SK-N-SH treated with all-trans-retinoic acid at 6 μM for 48 hours (cell line): ENCODE measurements around the gene RPL37.

Source experiments
- ATAC-seq: fragments of 200-7000 bp; cut with Tn5 transposase; 3 replicates; pipeline ENCODE4 v1.9.1; 2020; ENCODE audit warnings: mild to moderate bottlenecking, moderate library complexity
- BACH2 ChIP-seq: fragments of 250-450 bp; sonication (Bioruptor Pico); IDR thresholded peaks from 2 replicates; pipeline ENCODE4 v1.9.0; 2021; ENCODE audit warnings: mild to moderate bottlenecking, borderline replicate concordance
- CSDC2 ChIP-seq: fragments of 250-450 bp; sonication (Bioruptor Pico); IDR thresholded peaks from 2 replicates; pipeline ENCODE4 v1.5.0; 2020; ENCODE audit warnings: mild to moderate bottlenecking, moderate library complexity
- ESRRG ChIP-seq: fragments of 250-450 bp; sonication (Bioruptor Pico); IDR thresholded peaks from 2 replicates; pipeline ENCODE4 v1.6.1; 2021; ENCODE audit warnings: mild to moderate bottlenecking
- GLIS3 ChIP-seq: fragments of 250-450 bp; sonication (Bioruptor Pico); IDR thresholded peaks from 2 replicates; pipeline ENCODE4 v1.5.0; 2020; ENCODE audit warnings: mild to moderate bottlenecking, moderate library complexity
- ISL1 ChIP-seq: fragments of 250-450 bp; sonication (Bioruptor Pico); IDR thresholded peaks from 2 replicates; pipeline ENCODE4 v2.1.2; 2022; ENCODE audit warnings: mild to moderate bottlenecking, moderate library complexity
- OSR1 ChIP-seq: fragments of 250-450 bp; sonication (Bioruptor Pico); IDR thresholded peaks from 2 replicates; pipeline ENCODE4 v1.8.0; 2022; ENCODE audit warnings: moderate library complexity, mild to moderate bottlenecking, inconsistent platforms
- RARB ChIP-seq: fragments of 250-450 bp; sonication (Bioruptor Pico); IDR thresholded peaks from 2 replicates; pipeline ENCODE4 v1.8.0; 2021; ENCODE audit warnings: mild to moderate bottlenecking, moderate library complexity
- SNAI2 ChIP-seq: fragments of 250-450 bp; sonication (Bioruptor Pico); IDR thresholded peaks from 2 replicates; pipeline ENCODE4 v1.5.0; 2020; ENCODE audit warnings: mild to moderate bottlenecking, moderate library complexity
- TCF4 ChIP-seq: fragments of 250-450 bp; sonication (Bioruptor Pico); IDR thresholded peaks from 2 replicates; pipeline ENCODE4 v1.8.0; 2021; ENCODE audit warnings: mild to moderate bottlenecking, moderate library complexity, borderline replicate concordance
- ZC3H10 ChIP-seq: fragments of 250-450 bp; sonication (Bioruptor Pico); IDR thresholded peaks from 2 replicates; pipeline ENCODE4 v1.5.1; 2021; ENCODE audit warnings: mild to moderate bottlenecking, moderate library complexity
- ZFP3 ChIP-seq: fragments of 250-450 bp; sonication (Bioruptor Pico); IDR thresholded peaks from 2 replicates; pipeline ENCODE4 v1.5.0; 2020; ENCODE audit warnings: mild to moderate bottlenecking, moderate library complexity
- ZFP30 ChIP-seq: fragments of 450-650 bp; formaldehyde crosslinking; IDR thresholded peaks from 2 replicates; pipeline ENCODE4 v1.5.0; 2022; ENCODE audit warnings: mild to moderate bottlenecking, moderate library complexity
- ZNF565 ChIP-seq: fragments of 450-650 bp; formaldehyde crosslinking; conservative IDR thresholded peaks from 2 replicates; pipeline ENCODE4 v1.5.0; 2020; ENCODE audit warnings: low read depth, mild to moderate bottlenecking, moderate library complexity
- ZNF8 ChIP-seq: fragments of 450-650 bp; formaldehyde crosslinking; IDR thresholded peaks from 2 replicates; pipeline ENCODE4 v1.5.0; 2020; ENCODE audit warnings: mild to moderate bottlenecking, moderate library complexity
- TF ChIP-seq, protein P1 (sequence below): fragments of 250-450 bp; sonication (Bioruptor Pico); IDR thresholded peaks from 2 replicates; pipeline ENCODE4 v1.5.1; 2020; ENCODE audit warnings: low read depth, mild to moderate bottlenecking, moderate library complexity
- TF ChIP-seq, protein P2 (sequence below): fragments of 250-450 bp; sonication (Bioruptor Pico); IDR thresholded peaks from 2 replicates; pipeline ENCODE4 v1.5.0; 2020; ENCODE audit warnings: mild to moderate bottlenecking, moderate library complexity
- TF ChIP-seq, protein P3 (sequence below): fragments of 250-450 bp; sonication (Bioruptor Pico); IDR thresholded peaks from 2 replicates; pipeline ENCODE4 v1.8.0; 2020; ENCODE audit warnings: mild to moderate bottlenecking, moderate library complexity, borderline replicate concordance
- TF ChIP-seq, protein P4 (sequence below): fragments of 250-450 bp; sonication (Bioruptor Pico); IDR thresholded peaks from 2 replicates; pipeline ENCODE4 v1.8.0; 2021; ENCODE audit warnings: low read depth, mild to moderate bottlenecking, moderate library complexity, borderline replicate concordance
- TF ChIP-seq, protein P5 (sequence below): fragments of 250-450 bp; sonication (Bioruptor Pico); IDR thresholded peaks from 2 replicates; pipeline ENCODE4 v1.5.1; 2021; ENCODE audit warnings: mild to moderate bottlenecking, moderate library complexity

Gene RPL37

DNA sequence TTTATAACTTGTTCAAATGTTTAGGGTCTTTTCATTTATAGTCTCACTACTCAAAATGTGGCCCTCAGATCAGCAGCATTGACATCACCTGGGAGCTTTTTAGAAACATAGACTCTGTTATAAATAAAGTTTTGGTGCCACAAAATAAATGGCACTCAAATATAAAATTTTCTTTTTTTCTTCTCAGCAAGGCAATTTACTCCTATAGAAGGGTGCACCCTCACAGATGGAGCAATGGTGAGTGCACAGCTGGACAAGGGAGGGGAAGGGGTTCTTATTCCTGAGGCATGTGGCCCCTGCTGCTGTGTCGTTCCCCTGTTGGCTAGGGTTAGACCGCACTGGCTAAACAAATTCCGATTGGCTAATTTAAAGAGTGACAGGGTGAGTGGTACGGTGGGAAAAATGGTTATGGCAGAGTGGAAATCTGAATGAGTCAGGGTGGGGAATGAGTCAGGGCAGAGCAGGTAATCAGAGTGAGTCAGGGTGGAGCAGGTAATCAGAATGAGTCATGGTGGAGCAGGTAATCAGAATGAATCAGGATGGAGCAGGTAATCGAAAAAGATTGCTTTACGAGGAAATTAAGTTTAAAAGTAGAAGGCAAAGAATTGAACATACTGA, 42.5 kb upstream of the RPL37 start:
- no peak for ATAC-seq
- TF ChIP-seq, protein P1, sequence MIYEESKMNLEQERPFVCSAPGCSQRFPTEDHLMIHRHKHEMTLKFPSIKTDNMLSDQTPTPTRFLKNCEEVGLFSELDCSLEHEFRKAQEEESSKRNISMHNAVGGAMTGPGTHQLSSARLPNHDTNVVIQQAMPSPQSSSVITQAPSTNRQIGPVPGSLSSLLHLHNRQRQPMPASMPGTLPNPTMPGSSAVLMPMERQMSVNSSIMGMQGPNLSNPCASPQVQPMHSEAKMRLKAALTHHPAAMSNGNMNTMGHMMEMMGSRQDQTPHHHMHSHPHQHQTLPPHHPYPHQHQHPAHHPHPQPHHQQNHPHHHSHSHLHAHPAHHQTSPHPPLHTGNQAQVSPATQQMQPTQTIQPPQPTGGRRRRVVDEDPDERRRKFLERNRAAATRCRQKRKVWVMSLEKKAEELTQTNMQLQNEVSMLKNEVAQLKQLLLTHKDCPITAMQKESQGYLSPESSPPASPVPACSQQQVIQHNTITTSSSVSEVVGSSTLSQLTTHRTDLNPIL: no peak
- no peak for TF ChIP-seq ZNF565 (CRISPR knock-in tag)
- no peak for TF ChIP-seq ISL1 (CRISPR knock-in tag)
- no peak for TF ChIP-seq CSDC2 (CRISPR knock-in tag)
- TF ChIP-seq ZFP30 (CRISPR knock-in tag): no peak
- TF ChIP-seq GLIS3: no peak
- TF ChIP-seq ZNF8 (CRISPR knock-in tag): no peak
- no peak for TF ChIP-seq ESRRG (CRISPR knock-in tag)
- no peak for TF ChIP-seq ZC3H10
- no peak for TF ChIP-seq ZFP3 (CRISPR knock-in tag)
- TF ChIP-seq BACH2: no peak
- TF ChIP-seq, protein P2, sequence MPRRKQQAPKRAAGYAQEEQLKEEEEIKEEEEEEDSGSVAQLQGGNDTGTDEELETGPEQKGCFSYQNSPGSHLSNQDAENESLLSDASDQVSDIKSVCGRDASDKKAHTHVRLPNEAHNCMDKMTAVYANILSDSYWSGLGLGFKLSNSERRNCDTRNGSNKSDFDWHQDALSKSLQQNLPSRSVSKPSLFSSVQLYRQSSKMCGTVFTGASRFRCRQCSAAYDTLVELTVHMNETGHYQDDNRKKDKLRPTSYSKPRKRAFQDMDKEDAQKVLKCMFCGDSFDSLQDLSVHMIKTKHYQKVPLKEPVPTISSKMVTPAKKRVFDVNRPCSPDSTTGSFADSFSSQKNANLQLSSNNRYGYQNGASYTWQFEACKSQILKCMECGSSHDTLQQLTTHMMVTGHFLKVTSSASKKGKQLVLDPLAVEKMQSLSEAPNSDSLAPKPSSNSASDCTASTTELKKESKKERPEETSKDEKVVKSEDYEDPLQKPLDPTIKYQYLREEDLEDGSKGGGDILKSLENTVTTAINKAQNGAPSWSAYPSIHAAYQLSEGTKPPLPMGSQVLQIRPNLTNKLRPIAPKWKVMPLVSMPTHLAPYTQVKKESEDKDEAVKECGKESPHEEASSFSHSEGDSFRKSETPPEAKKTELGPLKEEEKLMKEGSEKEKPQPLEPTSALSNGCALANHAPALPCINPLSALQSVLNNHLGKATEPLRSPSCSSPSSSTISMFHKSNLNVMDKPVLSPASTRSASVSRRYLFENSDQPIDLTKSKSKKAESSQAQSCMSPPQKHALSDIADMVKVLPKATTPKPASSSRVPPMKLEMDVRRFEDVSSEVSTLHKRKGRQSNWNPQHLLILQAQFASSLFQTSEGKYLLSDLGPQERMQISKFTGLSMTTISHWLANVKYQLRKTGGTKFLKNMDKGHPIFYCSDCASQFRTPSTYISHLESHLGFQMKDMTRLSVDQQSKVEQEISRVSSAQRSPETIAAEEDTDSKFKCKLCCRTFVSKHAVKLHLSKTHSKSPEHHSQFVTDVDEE (CRISPR knock-in tag): no peak
- TF ChIP-seq RARB (CRISPR knock-in tag): no peak

DNA sequence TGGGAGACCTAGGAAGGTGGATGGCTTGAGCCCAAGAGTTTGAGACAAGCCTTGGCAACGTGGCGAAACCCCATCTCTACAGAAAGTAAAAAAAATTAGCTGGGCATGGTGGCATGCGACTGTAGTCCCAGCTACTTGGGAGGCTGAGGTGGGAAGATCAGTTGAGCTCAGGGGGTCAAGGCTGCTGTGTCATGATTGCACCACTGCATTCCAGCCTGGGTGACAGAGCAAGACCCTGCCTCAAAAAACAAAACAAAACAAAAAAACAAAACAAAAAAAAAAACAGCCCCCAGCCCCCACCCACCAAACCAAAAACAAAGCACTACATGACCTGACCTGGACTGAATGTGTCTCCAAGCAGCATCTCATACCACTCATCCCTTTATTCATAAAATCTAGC, 40.9 kb upstream of the RPL37 start:
- no peak for ATAC-seq
- TF ChIP-seq, protein P2 (CRISPR knock-in tag): no peak
- TF ChIP-seq OSR1 (CRISPR knock-in tag) (no peak), SNAI2 (no peak), TCF4 (no peak), ISL1 (CRISPR knock-in tag) (no peak), GLIS3 (no peak), ZFP30 (CRISPR knock-in tag) (no peak)
- TF ChIP-seq, protein P1: no peak

DNA sequence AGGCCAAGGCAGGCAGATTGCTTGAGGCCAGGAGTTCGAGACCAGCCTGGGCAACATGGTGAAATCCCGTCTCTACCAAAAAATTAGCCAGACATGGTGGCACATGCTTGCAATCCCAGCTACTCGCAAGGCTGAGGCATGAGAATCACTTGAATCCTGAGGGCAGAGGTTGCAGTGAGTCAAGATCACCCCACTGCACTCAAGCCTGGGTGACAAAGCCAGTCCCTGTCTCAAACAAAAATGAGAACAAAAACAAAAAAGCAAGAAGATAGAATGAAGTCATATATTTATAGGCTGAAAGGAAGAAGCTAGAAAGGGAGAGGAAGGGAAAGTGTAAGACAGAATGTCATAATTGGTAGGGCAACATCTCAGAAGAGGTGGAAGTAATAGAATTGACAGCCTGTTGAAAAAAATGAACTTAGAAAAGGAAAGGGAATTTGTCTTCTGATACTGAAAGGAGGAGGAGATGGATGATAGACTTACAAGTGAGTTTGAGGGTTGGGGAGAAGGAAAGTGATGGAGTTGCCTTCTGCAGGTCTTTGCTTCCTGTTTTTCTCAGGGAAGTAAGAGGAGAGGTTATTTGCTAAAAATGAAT, 38.4 kb upstream of the RPL37 start:
- ATAC-seq: no peak
- TF ChIP-seq ZNF8 (CRISPR knock-in tag) (no peak), ZFP3 (CRISPR knock-in tag) (no peak), ESRRG (CRISPR knock-in tag) (no peak), RARB (CRISPR knock-in tag) (no peak), GLIS3 (no peak), TCF4 (no peak), ZNF565 (CRISPR knock-in tag) (no peak), SNAI2 (no peak), ZFP30 (CRISPR knock-in tag) (no peak), CSDC2 (CRISPR knock-in tag) (no peak)
- TF ChIP-seq, protein P3, sequence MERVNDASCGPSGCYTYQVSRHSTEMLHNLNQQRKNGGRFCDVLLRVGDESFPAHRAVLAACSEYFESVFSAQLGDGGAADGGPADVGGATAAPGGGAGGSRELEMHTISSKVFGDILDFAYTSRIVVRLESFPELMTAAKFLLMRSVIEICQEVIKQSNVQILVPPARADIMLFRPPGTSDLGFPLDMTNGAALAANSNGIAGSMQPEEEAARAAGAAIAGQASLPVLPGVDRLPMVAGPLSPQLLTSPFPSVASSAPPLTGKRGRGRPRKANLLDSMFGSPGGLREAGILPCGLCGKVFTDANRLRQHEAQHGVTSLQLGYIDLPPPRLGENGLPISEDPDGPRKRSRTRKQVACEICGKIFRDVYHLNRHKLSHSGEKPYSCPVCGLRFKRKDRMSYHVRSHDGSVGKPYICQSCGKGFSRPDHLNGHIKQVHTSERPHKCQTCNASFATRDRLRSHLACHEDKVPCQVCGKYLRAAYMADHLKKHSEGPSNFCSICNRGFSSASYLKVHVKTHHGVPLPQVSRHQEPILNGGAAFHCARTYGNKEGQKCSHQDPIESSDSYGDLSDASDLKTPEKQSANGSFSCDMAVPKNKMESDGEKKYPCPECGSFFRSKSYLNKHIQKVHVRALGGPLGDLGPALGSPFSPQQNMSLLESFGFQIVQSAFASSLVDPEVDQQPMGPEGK (CRISPR knock-in tag): no peak
- TF ChIP-seq, protein P1: no peak
- TF ChIP-seq, protein P4, sequence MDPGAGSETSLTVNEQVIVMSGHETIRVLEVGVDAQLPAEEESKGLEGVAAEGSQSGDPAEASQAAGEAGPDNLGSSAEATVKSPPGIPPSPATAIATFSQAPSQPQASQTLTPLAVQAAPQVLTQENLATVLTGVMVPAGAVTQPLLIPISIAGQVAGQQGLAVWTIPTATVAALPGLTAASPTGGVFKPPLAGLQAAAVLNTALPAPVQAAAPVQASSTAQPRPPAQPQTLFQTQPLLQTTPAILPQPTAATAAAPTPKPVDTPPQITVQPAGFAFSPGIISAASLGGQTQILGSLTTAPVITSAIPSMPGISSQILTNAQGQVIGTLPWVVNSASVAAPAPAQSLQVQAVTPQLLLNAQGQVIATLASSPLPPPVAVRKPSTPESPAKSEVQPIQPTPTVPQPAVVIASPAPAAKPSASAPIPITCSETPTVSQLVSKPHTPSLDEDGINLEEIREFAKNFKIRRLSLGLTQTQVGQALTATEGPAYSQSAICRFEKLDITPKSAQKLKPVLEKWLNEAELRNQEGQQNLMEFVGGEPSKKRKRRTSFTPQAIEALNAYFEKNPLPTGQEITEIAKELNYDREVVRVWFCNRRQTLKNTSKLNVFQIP (CRISPR knock-in tag): no peak
- TF ChIP-seq, protein P5, sequence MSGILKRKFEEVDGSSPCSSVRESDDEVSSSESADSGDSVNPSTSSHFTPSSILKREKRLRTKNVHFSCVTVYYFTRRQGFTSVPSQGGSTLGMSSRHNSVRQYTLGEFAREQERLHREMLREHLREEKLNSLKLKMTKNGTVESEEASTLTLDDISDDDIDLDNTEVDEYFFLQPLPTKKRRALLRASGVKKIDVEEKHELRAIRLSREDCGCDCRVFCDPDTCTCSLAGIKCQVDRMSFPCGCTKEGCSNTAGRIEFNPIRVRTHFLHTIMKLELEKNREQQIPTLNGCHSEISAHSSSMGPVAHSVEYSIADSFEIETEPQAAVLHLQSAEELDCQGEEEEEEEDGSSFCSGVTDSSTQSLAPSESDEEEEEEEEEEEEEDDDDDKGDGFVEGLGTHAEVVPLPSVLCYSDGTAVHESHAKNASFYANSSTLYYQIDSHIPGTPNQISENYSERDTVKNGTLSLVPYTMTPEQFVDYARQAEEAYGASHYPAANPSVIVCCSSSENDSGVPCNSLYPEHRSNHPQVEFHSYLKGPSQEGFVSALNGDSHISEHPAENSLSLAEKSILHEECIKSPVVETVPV (CRISPR knock-in tag): no peak
